TTC549 (cell line): ENCODE results near the gene MZT2B.
"Not testable (repeated sequence)": the region's sequence is repeated elsewhere in the genome, so short reads cannot be mapped to it uniquely, and the experiment has no call there.

Source experiments
- FAIRE-seq: peaks from 2 replicates; lab custom pipeline; 2012; peaks lifted over from hg19 to GRCh38; lab: Jason Lieb, UNC

Gene MZT2B, protein sequence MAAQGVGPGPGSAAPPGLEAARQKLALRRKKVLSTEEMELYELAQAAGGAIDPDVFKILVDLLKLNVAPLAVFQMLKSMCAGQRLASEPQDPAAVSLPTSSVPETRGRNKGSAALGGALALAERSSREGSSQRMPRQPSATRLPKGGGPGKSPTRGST

DNA sequence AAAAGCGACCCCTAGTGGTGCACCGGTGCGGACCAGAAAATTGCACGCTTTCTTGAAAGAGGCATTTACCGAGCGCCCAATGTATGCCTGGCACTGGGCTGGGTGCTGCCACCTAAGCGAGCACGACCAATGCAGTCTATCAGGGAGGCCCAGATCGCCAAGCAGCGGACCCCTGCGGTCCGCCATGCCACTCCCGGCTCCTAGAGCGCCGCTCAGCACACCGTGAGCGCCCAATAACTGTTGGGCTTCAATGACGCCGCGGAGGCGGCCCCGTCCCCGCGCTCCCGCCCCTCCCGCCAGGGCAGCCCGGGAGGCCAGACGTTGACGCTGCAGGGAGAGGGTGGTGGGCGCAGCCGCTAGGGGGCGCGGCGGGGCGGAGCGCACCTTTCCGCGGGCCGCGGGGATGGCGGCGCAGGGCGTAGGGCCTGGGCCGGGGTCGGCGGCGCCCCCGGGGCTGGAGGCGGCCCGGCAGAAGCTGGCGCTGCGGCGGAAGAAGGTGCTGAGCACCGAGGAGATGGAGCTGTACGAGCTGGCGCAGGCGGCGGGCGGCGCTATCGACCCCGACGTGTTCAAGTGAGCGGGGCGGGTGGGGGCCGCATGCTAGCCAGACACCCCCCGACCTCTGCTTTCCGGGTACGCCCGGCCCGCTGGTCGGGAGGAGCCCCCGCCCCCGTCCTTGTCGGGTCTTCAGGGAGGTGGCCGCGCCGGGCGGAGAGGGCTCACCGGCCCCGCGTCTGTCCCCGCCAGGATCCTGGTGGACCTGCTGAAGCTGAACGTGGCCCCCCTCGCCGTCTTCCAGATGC lies at the start of gene MZT2B:
MZT2B (plus strand) TSS at position 383 of the 803 bp plus-strand sequence; CDS start at position 404, 21 bp downstream.
- not testable (repeated sequence) for FAIRE-seq

DNA sequence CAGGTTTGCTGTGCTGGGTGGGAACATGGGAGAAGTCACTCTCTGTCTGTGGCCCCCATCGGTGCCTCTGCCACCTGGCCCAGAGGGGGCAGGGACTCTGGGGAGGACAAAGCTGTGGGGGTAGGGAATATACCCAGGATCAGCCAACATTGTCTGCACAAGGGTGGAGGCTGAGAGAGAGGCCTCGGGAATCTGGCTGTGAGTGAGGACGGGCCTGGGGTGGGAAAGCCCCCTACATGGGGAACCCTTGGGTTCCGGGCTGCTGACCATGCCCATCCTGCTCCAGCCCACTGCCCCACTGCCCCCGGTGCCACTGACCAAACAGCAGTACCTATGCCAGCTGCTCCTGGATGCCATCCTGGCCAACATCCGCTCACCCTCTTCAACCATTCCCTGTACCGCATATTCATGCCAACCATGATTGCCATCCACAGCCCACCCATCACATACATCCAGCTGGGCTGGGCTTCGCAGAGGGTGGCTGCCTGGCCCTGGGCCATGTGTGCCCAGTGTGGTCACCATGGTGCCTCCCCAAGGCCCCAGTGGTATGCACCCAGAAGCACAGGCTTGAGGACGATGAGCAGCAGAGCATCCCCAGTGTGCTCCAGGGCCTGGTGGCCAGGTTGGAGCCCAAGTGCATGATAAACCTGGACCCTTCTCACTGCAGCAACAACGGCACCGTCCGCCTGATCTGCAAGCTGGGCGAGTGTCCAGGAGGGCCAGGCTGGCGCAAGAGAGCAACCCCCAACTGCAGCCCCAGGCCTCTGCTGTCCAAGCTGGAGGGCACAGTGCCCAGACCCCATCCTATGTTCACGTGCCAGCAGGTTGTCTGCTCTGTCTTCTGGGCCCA lies 46.1 kb upstream of the MZT2B start:
- FAIRE-seq = no peak

DNA sequence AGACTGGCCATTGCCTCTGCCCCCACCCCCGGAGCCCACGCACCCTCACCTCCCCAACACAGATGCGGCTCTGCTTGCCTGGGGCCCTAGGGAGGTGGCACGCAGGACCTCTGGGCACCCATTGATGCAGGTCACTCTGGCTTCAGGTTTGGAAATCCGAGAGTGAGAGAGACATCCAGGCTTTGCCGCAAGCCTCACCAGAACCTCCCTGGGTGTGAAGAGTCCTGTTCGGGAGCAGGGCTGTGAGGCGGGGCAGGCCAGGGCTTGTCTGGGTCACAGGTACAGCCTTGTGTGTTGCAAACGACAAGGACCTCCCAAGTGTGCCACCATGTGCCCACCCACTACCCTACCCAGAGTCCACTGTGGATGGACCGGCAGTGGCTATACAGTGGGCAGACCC lies 45.5 kb upstream of the MZT2B start:
- not testable (repeated sequence) for FAIRE-seq

DNA sequence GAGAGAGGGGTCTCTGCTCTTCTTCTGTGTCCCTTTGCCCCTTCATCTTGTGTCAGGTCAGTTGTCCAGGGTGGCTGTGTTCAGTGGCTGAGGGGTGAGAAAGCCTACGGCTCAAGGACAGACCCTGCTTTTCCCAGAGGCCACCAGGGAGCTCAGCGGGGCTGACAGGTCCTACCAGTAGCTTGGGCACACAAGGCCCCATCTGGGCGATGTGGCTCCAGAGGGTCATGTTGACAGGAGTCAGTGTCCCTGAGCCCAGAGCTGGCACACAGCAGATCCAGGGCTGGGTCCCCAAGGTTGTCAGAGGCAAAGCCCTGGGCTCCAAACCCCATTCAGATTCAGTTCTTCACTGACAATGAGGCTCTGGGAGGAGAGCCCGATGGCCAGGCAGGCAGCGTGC lies 44.9 kb upstream of the MZT2B start:
- FAIRE-seq = not testable (repeated sequence)

GRCh38 chr2:130138326-130138725 lies 43.7 kb upstream of the MZT2B start:
- not testable (repeated sequence) for FAIRE-seq

GRCh38 chr2:130138841-130139251 lies 43.2 kb upstream of the MZT2B start:
- not testable (repeated sequence) for FAIRE-seq

DNA sequence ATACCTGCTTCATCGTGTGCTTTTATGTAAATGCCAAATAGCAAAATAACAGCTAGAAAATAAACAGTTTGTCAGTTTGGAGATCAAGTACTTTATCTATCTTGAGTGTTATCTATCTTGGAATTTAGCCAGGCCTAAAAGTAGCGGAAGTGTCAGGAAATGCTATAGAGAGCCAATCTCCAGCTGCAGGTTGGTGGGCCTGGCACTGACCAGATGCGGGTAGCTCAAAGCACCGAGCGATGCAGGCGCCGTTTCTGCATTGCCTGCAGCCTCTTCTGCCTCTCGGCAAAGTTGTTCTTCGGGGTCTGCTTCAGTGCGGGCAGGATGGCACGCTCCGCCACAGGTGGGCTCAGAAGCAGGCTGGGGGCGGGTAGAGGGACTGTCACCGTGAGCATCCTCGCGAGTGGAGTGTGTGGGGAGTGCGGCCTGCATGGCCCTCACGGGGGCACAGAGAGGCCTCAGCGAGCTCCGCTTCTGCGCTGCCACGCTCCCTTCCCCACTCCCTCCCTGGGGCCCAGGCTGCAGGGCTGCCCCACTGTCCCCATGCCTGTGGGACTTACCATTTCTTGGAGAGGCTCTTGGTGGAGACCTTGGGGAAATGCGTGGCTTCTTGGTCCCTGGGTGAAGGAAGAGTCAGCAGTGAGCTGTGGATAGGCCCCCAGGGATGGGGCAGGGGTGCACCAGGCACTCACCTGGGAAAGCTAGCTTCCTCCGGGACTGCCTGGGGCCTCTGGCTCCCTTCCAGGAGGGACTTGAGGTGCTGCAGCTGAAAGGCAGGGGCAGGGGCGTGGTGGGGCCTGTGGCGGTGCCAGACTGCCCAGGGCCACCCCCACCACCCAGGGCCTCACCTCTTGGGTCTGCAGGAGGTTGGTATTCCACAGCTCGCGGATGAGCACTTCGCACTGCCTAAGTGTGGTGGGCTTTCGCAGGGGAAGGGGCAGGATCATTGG lies 42.5 kb upstream of the MZT2B start:
- not testable (repeated sequence) for FAIRE-seq

- not testable (repeated sequence) for FAIRE-seq
Measured at GRCh38 chr2:130140516-130140915, 41.5 kb upstream of the MZT2B start.

DNA sequence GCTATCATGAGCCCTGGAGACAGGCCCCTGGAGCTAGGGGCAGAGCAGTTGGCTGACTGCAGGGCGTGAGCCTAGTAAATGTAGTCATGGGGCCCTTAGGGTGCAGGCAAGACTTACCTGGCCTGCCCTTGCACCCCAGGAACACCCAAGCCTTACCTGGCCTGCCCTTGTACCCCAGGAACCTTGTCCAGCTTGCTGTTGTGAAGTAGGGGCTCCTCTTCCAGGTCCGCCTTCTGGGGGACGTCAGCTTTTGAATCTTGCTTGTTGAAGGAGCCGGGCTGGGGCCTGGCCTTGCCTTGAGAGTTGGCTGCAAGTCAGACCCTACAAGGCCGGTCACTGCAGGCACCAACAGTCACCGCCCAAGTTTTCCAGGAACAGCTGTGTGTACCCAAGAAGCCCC lies 41.1 kb upstream of the MZT2B start:
- FAIRE-seq = not testable (repeated sequence)

- FAIRE-seq = not testable (repeated sequence)
Measured at GRCh38 chr2:130141645-130142370, 40.3 kb upstream of the MZT2B start.

DNA sequence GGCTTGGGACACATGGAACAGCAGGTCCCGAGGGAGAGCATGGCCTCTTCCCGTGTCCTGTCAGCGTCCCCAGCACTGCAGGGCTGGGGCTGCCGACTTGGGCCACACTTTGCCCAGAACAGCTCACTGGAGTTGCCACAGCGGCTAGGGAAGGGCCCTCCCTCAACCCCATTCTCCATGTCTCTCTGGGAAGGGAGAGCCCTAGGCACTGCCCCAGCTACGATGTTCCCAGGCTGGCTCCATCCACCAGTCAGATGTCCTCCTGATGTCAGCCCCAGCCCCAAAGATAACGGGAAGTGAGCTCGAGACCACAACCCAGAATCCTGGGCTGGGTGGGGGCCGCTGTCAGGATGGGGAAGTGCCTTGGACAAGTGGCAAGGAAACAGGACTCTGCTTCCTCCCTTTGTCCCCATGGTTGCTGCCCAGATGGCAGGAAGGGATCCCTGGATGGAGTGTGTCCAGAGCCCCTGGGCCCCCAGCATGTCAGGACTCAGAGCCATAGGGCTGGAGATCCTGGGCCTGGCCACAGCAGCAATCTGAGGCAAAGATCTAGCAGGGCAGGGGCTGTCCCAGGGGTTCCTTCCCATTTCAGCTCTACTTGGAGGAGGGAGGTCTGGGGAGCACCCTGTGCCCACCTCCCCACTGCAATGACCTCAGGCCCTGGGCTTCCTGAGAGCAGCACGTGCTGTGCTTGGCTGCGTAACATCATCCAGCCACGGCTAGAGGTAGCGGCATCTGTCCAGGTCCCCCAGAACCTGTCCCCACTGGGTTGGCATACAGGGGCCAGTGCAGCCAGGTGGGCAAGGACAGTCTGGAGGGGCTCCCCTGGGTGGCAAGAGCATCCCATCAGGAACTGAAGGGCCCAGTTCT lies 39.4 kb upstream of the MZT2B start:
- not testable (repeated sequence) for FAIRE-seq

- FAIRE-seq = not testable (repeated sequence)
Measured at GRCh38 chr2:130143266-130144039, 38.6 kb upstream of the MZT2B start.

GRCh38 chr2:130145006-130145414 lies 37.1 kb upstream of the MZT2B start, which contains the start of gene CCDC74B:
Gene CCDC74B (minus strand): TSS chr2:130145112. CDS start chr2:130144996, 116 bp downstream.
- FAIRE-seq = not testable (repeated sequence)

DNA sequence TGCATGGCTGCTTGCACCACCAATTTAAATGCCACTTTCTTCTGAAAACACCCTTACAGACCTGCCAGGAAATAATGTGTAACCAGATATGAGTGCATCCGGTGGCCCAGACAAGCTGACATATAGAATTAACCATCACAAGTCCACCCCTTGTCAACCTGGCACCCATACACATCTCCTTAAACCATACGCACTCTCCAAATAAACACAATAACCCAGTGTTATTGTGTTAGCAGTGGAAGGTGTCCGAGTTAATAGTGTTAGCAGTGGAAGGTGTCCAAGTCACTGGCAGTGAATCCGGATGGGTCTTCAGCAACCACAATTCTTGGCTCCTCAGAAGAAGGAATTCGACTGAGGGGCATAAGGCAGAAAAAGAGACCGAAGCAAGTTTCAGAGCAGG lies 33.5 kb upstream of the MZT2B start:
- FAIRE-seq = not testable (repeated sequence)

- no peak for FAIRE-seq
Measured at GRCh38 chr2:130150181-130151144, 31.6 kb upstream of the MZT2B start.

GRCh38 chr2:130151145-130151512 lies 30.9 kb upstream of the MZT2B start:
- FAIRE-seq = not testable (repeated sequence)

- not testable (repeated sequence) for FAIRE-seq
Measured at GRCh38 chr2:130152136-130152815, 29.8 kb upstream of the MZT2B start.
